Gastroesophageal sphincter (tissue), 4 donors: ENCODE data around the gene ZFYVE1. TPM values are rescaled to one million over a fixed set of nuclear protein-coding genes. Genes with fewer than 3 reads are reported as not detected.

Experiments used
- ATAC-seq: fragments of 150-250 bp; one replicate; pipeline ENCODE4 v1.9.1; 2016; ENCODE audit warnings: mild to moderate bottlenecking, moderate library complexity
- H3K27ac ChIP-seq, 4 donors: fragments of 200-600 bp; sonication (generic) in 3 of 4; 1 replicate in 3 of 4; 2 replicates in 1 of 4; pipeline ENCODE4 v1.5.1; 2016 to 2019
- H3K27me3 ChIP-seq: fragments of 200-600 bp; sonication (generic); one replicate; pipeline ENCODE4 v1.5.1; 2019
- H3K36me3 ChIP-seq, 2 donors: fragments of 200-600 bp; sonication (generic); one replicate each; pipeline ENCODE4 v1.5.1; 2019; ENCODE audit warnings: control low read depth in 1 of 2
- H3K4me1 ChIP-seq, 3 donors: fragments of 200-600 bp; sonication (generic); 1 replicate in 2 of 3; 2 replicates in 1 of 3; pipeline ENCODE4 v1.5.1; 2016 to 2019; ENCODE audit warnings: control low read depth in 2 of 3
- H3K4me3 ChIP-seq, 2 donors: fragments of 200-600 bp; sonication (generic); one replicate each; pipeline ENCODE4 v1.5.1; 2019; ENCODE audit warnings: mild to moderate bottlenecking in 1 of 2, moderate library complexity in 1 of 2
- H3K9me3 ChIP-seq, 3 donors: fragments of 200-600 bp; sonication (generic); one replicate each; pipeline ENCODE4 v1.5.1; 2017 to 2019; ENCODE audit warnings: control low read depth in 2 of 3
- CTCF ChIP-seq, 4 experiments: fragments of 200-600 bp in 2 of 4; fragments of 450-650 bp in 2 of 4; sonication (generic) in 1 of 4; IDR thresholded peaks; one replicate each; pipeline ENCODE4 v1.5.1; 2017 to 2019; ENCODE audit warnings: antibody characterized with exemption in 4 of 4, mild to moderate bottlenecking in 2 of 4, moderate library complexity in 2 of 4
- EP300 ChIP-seq: sonication (generic); formaldehyde crosslinking; IDR thresholded peaks from one replicate; pipeline ENCODE4 v1.6.1; 2017; ENCODE audit warnings: antibody characterized with exemption, mild to moderate bottlenecking
- POLR2A ChIP-seq, 2 donors: fragments of 450-650 bp; IDR thresholded peaks; one replicate each; pipeline ENCODE4 v1.6.1; 2017; ENCODE audit warnings: antibody characterized with exemption in 2 of 2, mild to moderate bottlenecking in 2 of 2, moderate library complexity in 1 of 2
- POLR2AphosphoS5 ChIP-seq: sonication (generic); formaldehyde crosslinking; IDR thresholded peaks from one replicate; pipeline ENCODE4 v1.6.1; 2017; ENCODE audit warnings: antibody characterized with exemption
- WGBS, 2 donors: methylation state at CpG; one replicate each; pipeline ENCODE4 v1.1.5; 2018; ENCODE audit warnings: low coverage in 1 of 2; 5-methylcytosine and 5-hydroxymethylcytosine counted together
- total RNA-seq, 4 donors: library from RNA; depleted of rRNA; stranded (reverse); fragments of >200 nt; gene quantifications; one replicate each; pipeline ENCODE4 v1.1.0, GENCODE V29; 2016

The ZFYVE1 gene
- total RNA-seq, result 10 to 100 TPM; 16.7 to 36.7 (median 23.8) TPM

- peaks cover 0 to 46% (median 8%) of the 10 kb centered on the region in 3 donors for H3K4me1 ChIP-seq
- ATAC-seq, result peak; percentile 100
- TF ChIP-seq POLR2A (IDR thresholded peaks at IDR 0.05) (peak; percentile 66 to 67), EP300 (no peak), CTCF (IDR thresholded peaks at IDR 0.05) (peak in 1 of 4 experiments; percentile 18), POLR2AphosphoS5 (peak; percentile 95)
These were observed at the start of gene ZFYVE1 for GRCh38 chr14:73026845-73027542. Gene ZFYVE1 (minus strand): TSS chr14:73027106. CDS start chr14:73024508, 2,598 bp downstream.

GRCh38 chr14:73069585-73069984 lies 42.7 kb upstream of the ZFYVE1 start:
- TF ChIP-seq POLR2AphosphoS5, result no peak
- Histone ChIP-seq H3K4me1 (peaks cover 0 to 41% (median 0%) of the 10 kb centered on the region in 3 donors), H3K9me3 (no peaks in the 10 kb centered on the region), H3K27me3 (no peaks in the 10 kb centered on the region), H3K4me3 (no peak overlapping the region), H3K36me3 (peaks cover 0 to 58% of the 10 kb centered on the region in 2 donors), H3K27ac (no peak overlapping the region)
- ATAC-seq, result no peak
- WGBS, 2 donors, result 83% methylated on average over 2 of the region's 4 CpGs; no CpG with 5 or more reads in 1 of the 2 donors

More at GRCh38 chr14:73026845-73027542, at the start of gene ZFYVE1:
- Histone ChIP-seq H3K4me3 (peak within 1 kb of the TSS; percentile 90 to 98), H3K9me3 (no peaks in the 10 kb centered on the region), H3K27ac (peak within 1 kb of the TSS; percentile 93 to 95 (median 94)), H3K36me3 (peaks cover 0 to 22% of the 10 kb centered on the region in 2 donors), H3K27me3 (no peaks in the 10 kb centered on the region)
- WGBS, 2 donors, result 0% methylated on average over 1 to 5 of the region's 42 CpGs

- Histone ChIP-seq H3K36me3 (peaks cover 0 to 13% of the 10 kb centered on the region in 2 donors), H3K4me1 (peaks cover 0 to 58% (median 19%) of the 10 kb centered on the region in 3 donors)
- ATAC-seq, result peak; percentile 10
These were observed 32.2 kb upstream of the ZFYVE1 start for GRCh38 chr14:73058922-73059673.

GRCh38 chr14:73058224-73058921 lies 31.5 kb upstream of the ZFYVE1 start, which contains the start of gene RBM25:
Gene RBM25 (plus strand): TSS chr14:73058534. CDS start chr14:73071642, 13,108 bp downstream.
- H3K36me3 ChIP-seq, result peaks cover 0 to 6% of the 10 kb centered on the region in 2 donors
- H3K27me3 ChIP-seq, result no peaks in the 10 kb centered on the region
- peak within 1 kb of the TSS; percentile 87 to 97 (median 94) for H3K27ac ChIP-seq
- ATAC-seq, result peak; percentile 100
- peak; percentile 94 to 97 for TF ChIP-seq POLR2A (IDR thresholded peaks at IDR 0.05)
- TF ChIP-seq EP300, result no peak
- TF ChIP-seq POLR2AphosphoS5, result peak; percentile 99
- TF ChIP-seq CTCF (IDR thresholded peaks at IDR 0.05), result peak in 1 of 4 experiments; percentile 27
- no peaks in the 10 kb centered on the region for H3K9me3 ChIP-seq
- peak within 1 kb of the TSS; percentile 64 to 97 for H3K4me3 ChIP-seq
- 0% methylated on average over 5 of the region's 57 CpGs for WGBS, 2 donors
- peaks cover 0 to 51% (median 19%) of the 10 kb centered on the region in 3 donors for H3K4me1 ChIP-seq

More at GRCh38 chr14:73058922-73059673, 32.2 kb upstream of the ZFYVE1 start:
- TF ChIP-seq POLR2AphosphoS5, result peak; percentile 55
- TF ChIP-seq POLR2A (IDR thresholded peaks at IDR 0.05), result no peak
- no peak for TF ChIP-seq EP300
- TF ChIP-seq CTCF (IDR thresholded peaks at IDR 0.05), result no peak
- Histone ChIP-seq H3K27ac (peak overlapping the region; percentile 87 to 97 (median 94)), H3K27me3 (no peaks in the 10 kb centered on the region), H3K9me3 (no peaks in the 10 kb centered on the region), H3K4me3 (peak overlapping the region; percentile 64 to 97)
- 0% methylated on average over 15 to 27 of the region's 27 CpGs for WGBS, 2 donors

GRCh38 chr14:73057944-73058223 lies 31.0 kb upstream of the ZFYVE1 start:
- Histone ChIP-seq H3K27me3 (no peaks in the 10 kb centered on the region), H3K36me3 (peaks cover 0 to 6% of the 10 kb centered on the region in 2 donors), H3K4me1 (peaks cover 0 to 46% (median 18%) of the 10 kb centered on the region in 3 donors), H3K4me3 (peak overlapping the region; percentile 64 to 97), H3K9me3 (no peaks in the 10 kb centered on the region), H3K27ac (peak overlapping the region; percentile 87 to 96 (median 90))
- WGBS, 2 donors, result 1 to 4% methylated on average over 7 to 8 of the region's 8 CpGs
- peak; percentile 4 for ATAC-seq
- no peak for TF ChIP-seq CTCF (IDR thresholded peaks at IDR 0.05)
- no peak for TF ChIP-seq EP300
- no peak for TF ChIP-seq POLR2AphosphoS5
- TF ChIP-seq POLR2A (IDR thresholded peaks at IDR 0.05), result no peak
